WTC11 (cell line): ENCODE measurements around the gene NUDT8.

Experiments
- IRF2 ChIP-seq: sonication (generic); formaldehyde crosslinking; IDR thresholded peaks from 2 replicates; pipeline ENCODE4 v1.8.0; 2022; ENCODE audit warnings: low read depth, missing genetic modification reagents, borderline replicate concordance
- RELA ChIP-seq: sonication (generic); formaldehyde crosslinking; IDR thresholded peaks from 2 replicates; pipeline ENCODE4 v1.8.1; 2022; ENCODE audit warnings: missing genetic modification reagents, mild to moderate bottlenecking, borderline replicate concordance
- ZNF121 ChIP-seq: sonication (generic); formaldehyde crosslinking; IDR thresholded peaks from 2 replicates; pipeline ENCODE4 v1.8.0; 2023; ENCODE audit warnings: missing genetic modification reagents
- TF ChIP-seq, protein P1 (sequence below): fragments of 200-600 bp; IDR thresholded peaks from 2 replicates; pipeline ENCODE4 v1.8.0; 2022; ENCODE audit warnings: antibody characterized with exemption
- TF ChIP-seq, protein P2 (sequence below): fragments of 250-450 bp; sonication (Bioruptor Pico); conservative IDR thresholded peaks from 2 replicates; pipeline ENCODE4 v1.9.0; 2021; ENCODE audit warnings: mild to moderate bottlenecking

DNA sequence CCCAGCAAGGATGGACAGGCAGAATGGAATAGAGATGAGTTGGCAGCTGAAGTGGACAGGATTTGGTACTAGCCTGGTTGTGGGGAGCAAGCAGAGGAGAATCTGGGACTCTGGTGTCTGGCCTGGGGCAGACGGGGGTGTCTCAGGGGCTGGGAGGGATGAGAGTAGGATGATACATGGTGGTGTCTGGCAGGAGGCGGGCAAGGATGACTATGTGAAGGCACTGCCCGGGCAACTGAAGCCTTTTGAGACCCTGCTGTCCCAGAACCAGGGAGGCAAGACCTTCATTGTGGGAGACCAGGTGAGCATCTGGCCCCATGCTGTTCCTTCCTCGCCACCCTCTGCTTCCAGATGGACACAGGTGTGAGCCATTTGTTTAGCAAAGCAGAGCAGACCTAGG, 43.8 kb downstream of the NUDT8 start:
- TF ChIP-seq, protein P1, sequence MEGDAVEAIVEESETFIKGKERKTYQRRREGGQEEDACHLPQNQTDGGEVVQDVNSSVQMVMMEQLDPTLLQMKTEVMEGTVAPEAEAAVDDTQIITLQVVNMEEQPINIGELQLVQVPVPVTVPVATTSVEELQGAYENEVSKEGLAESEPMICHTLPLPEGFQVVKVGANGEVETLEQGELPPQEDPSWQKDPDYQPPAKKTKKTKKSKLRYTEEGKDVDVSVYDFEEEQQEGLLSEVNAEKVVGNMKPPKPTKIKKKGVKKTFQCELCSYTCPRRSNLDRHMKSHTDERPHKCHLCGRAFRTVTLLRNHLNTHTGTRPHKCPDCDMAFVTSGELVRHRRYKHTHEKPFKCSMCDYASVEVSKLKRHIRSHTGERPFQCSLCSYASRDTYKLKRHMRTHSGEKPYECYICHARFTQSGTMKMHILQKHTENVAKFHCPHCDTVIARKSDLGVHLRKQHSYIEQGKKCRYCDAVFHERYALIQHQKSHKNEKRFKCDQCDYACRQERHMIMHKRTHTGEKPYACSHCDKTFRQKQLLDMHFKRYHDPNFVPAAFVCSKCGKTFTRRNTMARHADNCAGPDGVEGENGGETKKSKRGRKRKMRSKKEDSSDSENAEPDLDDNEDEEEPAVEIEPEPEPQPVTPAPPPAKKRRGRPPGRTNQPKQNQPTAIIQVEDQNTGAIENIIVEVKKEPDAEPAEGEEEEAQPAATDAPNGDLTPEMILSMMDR: no peak
- no peak for TF ChIP-seq ZNF121 (CRISPR knock-in tag)
- TF ChIP-seq, protein P2, sequence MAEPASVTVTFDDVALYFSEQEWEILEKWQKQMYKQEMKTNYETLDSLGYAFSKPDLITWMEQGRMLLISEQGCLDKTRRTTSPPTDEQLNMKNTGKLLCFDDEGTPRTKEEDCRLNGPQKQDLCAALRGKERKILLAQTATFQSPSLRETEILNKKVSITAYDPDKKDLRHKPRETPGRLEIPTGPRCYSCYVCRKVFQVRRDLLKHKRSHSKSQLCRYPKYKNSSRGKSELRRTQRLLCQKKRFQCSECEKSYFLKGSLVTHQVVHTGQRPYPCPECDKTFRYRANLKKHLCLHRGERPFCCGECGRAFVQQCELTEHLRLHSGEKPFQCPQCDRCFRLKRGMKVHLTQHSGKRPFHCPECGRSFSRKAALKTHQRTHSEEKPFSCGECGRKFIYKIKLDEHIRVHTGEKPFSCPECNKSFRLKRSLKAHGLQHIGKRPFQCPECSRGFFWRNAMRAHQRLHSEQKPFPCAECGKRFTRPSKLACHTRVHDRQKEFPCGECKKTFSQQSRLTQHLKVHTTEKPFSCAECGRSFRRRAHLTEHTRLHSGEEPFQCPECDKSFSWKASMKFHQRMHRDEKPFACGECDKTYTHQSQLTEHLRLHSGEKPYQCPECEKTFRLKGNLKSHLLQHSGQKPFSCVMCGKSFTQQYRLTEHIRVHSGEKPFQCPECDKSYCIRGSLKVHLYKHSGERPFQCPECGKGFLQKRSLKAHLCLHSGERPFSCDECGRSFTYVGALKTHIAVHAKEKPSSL (CRISPR knock-in tag): no peak
- no peak for TF ChIP-seq IRF2 (CRISPR knock-in tag)
- no peak for TF ChIP-seq RELA
